Measurements from ENCODE around the gene BABAM2.

The BABAM2 gene

DNA sequence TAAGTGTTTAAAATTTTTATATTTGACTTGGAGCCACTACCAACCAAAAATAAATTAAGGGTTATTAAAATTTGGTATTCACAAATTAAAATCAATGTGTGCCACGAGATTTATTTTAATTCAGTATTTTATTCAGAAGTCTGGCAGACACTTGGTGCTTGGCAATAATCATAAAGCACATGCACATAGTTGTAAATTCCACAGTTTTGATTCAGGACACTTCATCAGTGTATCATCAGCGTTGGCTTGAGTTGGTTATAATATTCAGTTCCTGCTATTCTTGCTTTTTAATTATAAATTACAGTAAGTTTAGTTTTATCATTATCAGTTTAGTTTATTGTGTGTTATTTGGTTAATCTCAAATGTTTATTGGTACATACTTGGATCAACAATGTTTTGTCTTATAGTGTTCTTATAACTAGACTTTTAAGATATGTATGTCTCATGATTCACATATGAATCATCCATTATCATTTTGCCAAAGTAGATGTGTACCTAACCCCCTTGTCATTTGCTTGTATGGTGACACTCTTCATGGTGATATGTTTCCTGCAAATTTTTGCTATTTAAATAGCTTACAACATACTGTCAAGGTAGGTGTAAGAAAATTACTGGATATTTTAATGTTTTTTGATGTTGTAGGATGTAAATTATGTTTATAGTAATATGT lies 237.9 kb downstream of the BABAM2 start:
- H3K27me3 ChIP-seq (ENCODE audit: insufficient read depth, low read depth, severe bottlenecking): no peaks in the 10 kb centered on the region
- no peaks in the 10 kb centered on the region for H3K36me3 ChIP-seq
- TF ChIP-seq, protein P1, sequence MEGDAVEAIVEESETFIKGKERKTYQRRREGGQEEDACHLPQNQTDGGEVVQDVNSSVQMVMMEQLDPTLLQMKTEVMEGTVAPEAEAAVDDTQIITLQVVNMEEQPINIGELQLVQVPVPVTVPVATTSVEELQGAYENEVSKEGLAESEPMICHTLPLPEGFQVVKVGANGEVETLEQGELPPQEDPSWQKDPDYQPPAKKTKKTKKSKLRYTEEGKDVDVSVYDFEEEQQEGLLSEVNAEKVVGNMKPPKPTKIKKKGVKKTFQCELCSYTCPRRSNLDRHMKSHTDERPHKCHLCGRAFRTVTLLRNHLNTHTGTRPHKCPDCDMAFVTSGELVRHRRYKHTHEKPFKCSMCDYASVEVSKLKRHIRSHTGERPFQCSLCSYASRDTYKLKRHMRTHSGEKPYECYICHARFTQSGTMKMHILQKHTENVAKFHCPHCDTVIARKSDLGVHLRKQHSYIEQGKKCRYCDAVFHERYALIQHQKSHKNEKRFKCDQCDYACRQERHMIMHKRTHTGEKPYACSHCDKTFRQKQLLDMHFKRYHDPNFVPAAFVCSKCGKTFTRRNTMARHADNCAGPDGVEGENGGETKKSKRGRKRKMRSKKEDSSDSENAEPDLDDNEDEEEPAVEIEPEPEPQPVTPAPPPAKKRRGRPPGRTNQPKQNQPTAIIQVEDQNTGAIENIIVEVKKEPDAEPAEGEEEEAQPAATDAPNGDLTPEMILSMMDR (IDR thresholded peaks at IDR 0.05; ENCODE audit: low read depth, low read length): no peak
- no peak overlapping the region for H3K27ac ChIP-seq
- no peaks in the 10 kb centered on the region for H3K9me3 ChIP-seq (ENCODE audit: severe bottlenecking)
- no peak for DNase-seq
- no peak overlapping the region for H3K4me3 ChIP-seq (ENCODE audit: low read depth, low read length)

DNA sequence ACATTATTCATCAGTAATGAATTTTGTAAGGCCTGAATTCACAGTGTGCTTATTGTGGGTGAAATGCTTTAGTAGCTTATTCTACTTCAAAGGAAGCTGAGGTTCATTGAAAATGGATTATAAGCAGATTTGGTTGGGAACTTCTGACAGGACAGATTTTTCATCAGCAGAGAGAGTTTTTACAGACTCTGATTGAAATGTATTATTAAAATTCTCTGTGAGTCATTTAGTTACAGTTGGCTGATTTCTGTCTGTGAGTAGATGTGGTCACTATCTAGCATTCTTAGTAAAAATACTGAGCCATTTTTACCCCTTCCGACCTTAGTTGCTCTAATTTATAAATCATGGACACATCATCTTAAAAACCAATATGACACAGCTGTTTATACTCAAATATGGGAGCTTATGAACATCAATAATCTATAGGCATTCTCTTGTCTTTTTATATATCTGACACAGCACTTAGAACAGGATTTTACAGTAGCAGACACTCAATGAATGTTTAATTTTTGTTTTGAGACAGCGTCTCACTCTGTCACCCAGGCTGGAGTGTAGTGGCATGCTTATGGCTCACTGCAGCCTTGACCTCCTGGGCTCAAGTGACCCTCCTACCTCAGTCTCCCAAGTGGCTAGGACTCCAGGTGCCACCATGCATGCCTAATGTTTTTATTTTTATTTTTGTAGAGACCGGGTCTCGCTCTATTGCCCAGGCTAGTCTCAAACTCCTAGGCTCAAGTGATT lies 239.6 kb downstream of the BABAM2 start:
- no peaks in the 10 kb centered on the region for H3K36me3 ChIP-seq
- H3K4me3 ChIP-seq (ENCODE audit: low read depth, low read length): no peak overlapping the region
- no peak for DNase-seq
- no peaks in the 10 kb centered on the region for H3K27me3 ChIP-seq (ENCODE audit: insufficient read depth, low read depth, severe bottlenecking)
- H3K9me3 ChIP-seq (ENCODE audit: severe bottlenecking): no peaks in the 10 kb centered on the region
- TF ChIP-seq, protein P1 (IDR thresholded peaks at IDR 0.05; ENCODE audit: low read depth, low read length): no peak
- H3K27ac ChIP-seq: no peak overlapping the region

DNA sequence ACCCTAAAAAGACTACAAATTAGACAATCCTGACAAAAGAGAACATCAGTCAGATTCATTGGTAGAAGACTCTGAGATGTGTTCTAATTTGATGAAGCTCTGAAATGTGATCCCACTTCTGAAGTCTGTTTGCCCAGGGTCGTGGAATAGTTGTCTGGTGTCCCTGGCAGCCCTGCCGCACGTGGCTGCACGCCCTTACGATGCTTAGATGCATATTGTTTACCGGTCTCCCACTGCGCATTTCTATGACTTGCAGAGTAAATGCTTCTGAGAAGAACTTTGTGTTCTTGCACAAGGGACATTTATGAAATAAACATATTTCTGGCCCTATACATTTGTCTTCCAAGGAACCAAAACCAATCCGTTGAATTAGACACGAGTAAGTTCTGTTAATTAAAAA lies 243.2 kb downstream of the BABAM2 start:
- H3K9me3 ChIP-seq (ENCODE audit: severe bottlenecking): no peaks in the 10 kb centered on the region
- no peak overlapping the region for H3K4me3 ChIP-seq (ENCODE audit: low read depth, low read length)
- TF ChIP-seq, protein P1 (IDR thresholded peaks at IDR 0.05; ENCODE audit: low read depth, low read length): no peak
- H3K27ac ChIP-seq: no peak overlapping the region
- H3K27me3 ChIP-seq (ENCODE audit: insufficient read depth, low read depth, severe bottlenecking): no peaks in the 10 kb centered on the region
- no peak for DNase-seq
- no peaks in the 10 kb centered on the region for H3K36me3 ChIP-seq

DNA sequence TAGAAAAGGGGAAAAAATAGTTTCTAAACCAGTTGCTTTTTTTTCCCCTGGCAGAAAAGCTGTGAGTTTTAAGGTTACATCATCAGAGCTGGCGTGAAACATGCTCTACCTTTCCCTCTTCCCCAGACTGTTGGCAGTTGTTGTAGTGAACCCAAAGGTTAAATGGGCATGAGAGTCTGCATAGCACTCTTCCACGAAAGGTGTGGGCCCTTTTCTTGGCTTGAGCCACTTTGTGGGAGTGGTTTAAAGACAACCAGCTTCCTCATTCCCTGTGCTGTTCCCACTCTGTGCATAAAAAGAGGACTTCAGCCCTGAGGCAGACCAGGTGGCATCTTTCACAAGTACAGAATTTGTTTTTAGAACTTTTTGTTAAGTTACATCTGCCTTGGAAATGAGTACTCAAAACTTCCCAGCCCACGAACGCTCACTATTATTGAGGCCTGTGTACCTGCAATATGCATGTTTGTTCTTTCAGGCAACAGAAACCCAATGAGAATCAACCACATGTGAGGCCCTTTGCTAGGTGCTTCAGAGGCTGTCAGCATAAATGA lies 243.8 kb downstream of the BABAM2 start:
- no peak for DNase-seq
- Histone ChIP-seq H3K9me3 (ENCODE audit: severe bottlenecking) (no peaks in the 10 kb centered on the region), H3K27ac (no peak overlapping the region), H3K36me3 (no peaks in the 10 kb centered on the region), H3K27me3 (ENCODE audit: insufficient read depth, low read depth, severe bottlenecking) (no peaks in the 10 kb centered on the region), H3K4me3 (ENCODE audit: low read depth, low read length) (no peak overlapping the region)
- TF ChIP-seq, protein P1 (IDR thresholded peaks at IDR 0.05; ENCODE audit: low read depth, low read length): no peak

DNA sequence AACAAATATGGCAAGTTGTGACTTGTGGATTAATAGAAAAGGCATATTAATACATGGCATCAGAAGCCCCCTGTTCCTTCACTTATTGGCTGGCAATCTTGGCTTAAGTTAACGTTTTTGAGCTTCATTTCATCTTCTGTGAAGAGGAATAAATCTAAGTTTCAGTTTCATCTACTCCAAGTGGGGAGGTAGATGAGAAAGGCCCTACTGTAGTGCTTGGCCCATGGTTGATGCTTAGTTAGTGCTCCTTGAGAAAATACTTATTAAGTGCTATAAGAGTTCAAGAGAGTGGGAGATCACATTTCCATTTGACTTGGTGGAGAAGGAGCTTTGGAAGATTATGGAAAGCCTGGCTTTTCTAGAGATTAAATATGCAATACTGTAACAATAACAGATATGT lies 244.3 kb downstream of the BABAM2 start:
- H3K36me3 ChIP-seq: no peaks in the 10 kb centered on the region
- H3K27ac ChIP-seq: no peak overlapping the region
- H3K9me3 ChIP-seq (ENCODE audit: severe bottlenecking): no peaks in the 10 kb centered on the region
- TF ChIP-seq, protein P1 (IDR thresholded peaks at IDR 0.05; ENCODE audit: low read depth, low read length): no peak
- DNase-seq: no peak
- no peaks in the 10 kb centered on the region for H3K27me3 ChIP-seq (ENCODE audit: insufficient read depth, low read depth, severe bottlenecking)
- no peak overlapping the region for H3K4me3 ChIP-seq (ENCODE audit: low read depth, low read length)

All from WERI-Rb-1 (cell line).